ENCODE data around the gene DMRTC1B. TPM values are rescaled to one million over a fixed set of nuclear protein-coding genes. Genes with fewer than 3 reads are reported as not detected.
"Not testable (repeated sequence)": the region's sequence is repeated elsewhere in the genome, so short reads cannot be mapped to it uniquely, and the experiment has no call there.

Gene DMRTC1B
- polyA plus RNA-seq (2013), result 1.1 TPM

- no CpG with 5 or more reads among the region's 44 CpGs for WGBS (ENCODE audit: insufficient coverage)
- H3K4me1 ChIP-seq (ENCODE audit: control extremely low read depth in 1 of 4, control insufficient read depth in 4 of 4, insufficient read depth in 4 of 4, low read length in 3 of 4); H3K27me3 ChIP-seq (replicated peaks in 2 of 5; ENCODE audit: control insufficient read depth in 4 of 5, insufficient read depth in 5 of 5, low read length in 4 of 5); H3K27ac ChIP-seq (ENCODE audit: insufficient read depth in 1 of 2, low read depth in 1 of 2, low read length in 2 of 2, poor library complexity in 1 of 2, severe bottlenecking in 2 of 2); H3K4me3 ChIP-seq (ENCODE audit: control insufficient read depth in 1 of 7, extremely low read depth in 1 of 7, insufficient read depth in 4 of 7, low read depth in 2 of 7, low read length in 6 of 7); H3K9me3 ChIP-seq (ENCODE audit: control extremely low read depth in 1 of 5, control insufficient read depth in 4 of 5, insufficient read depth in 2 of 5, low read depth in 1 of 5, low read length in 4 of 5); POLR2A ChIA-PET; DNase-seq; H3K36me3 ChIP-seq (ENCODE audit: control insufficient read depth in 4 of 4, insufficient read depth in 4 of 4, low read length in 3 of 4); CTCF ChIA-PET: not testable (repeated sequence)
These were observed at the start of gene DMRTC1B for GRCh38 chrX:72776653-72777466. Gene DMRTC1B (plus strand): TSS chrX:72776890. CDS start chrX:72845136, 68,246 bp downstream.

GRCh38 chrX:72727846-72728245, 48.8 kb upstream of the DMRTC1B start:
- DNase-seq, result no peak
- CTCF ChIA-PET, result no interaction called here
- 100% methylated on average over 1 of the region's 7 CpGs for WGBS (ENCODE audit: insufficient coverage)
- H3K4me3 ChIP-seq (ENCODE audit: control insufficient read depth in 1 of 7, extremely low read depth in 1 of 7, insufficient read depth in 4 of 7, low read depth in 2 of 7, low read length in 6 of 7), result no peak overlapping the region
- H3K36me3 ChIP-seq (ENCODE audit: control insufficient read depth in 4 of 4, insufficient read depth in 4 of 4, low read length in 3 of 4), result no peaks in the 10 kb centered on the region
- H3K4me1 ChIP-seq (ENCODE audit: control extremely low read depth in 1 of 4, control insufficient read depth in 4 of 4, insufficient read depth in 4 of 4, low read length in 3 of 4), result no peaks in the 10 kb centered on the region
- H3K27me3 ChIP-seq (replicated peaks in 2 of 5; ENCODE audit: control insufficient read depth in 4 of 5, insufficient read depth in 5 of 5, low read length in 4 of 5), result peaks cover 0 to 4% (median 0%) of the 10 kb centered on the region in 5 experiments
- no peak overlapping the region for H3K27ac ChIP-seq (ENCODE audit: insufficient read depth in 1 of 2, low read depth in 1 of 2, low read length in 2 of 2, poor library complexity in 1 of 2, severe bottlenecking in 2 of 2)
- POLR2A ChIA-PET, result no interaction called here
- H3K9me3 ChIP-seq (ENCODE audit: control extremely low read depth in 1 of 5, control insufficient read depth in 4 of 5, insufficient read depth in 2 of 5, low read depth in 1 of 5, low read length in 4 of 5), result no peaks in the 10 kb centered on the region

- H3K4me3 ChIP-seq (ENCODE audit: control insufficient read depth in 1 of 7, extremely low read depth in 1 of 7, insufficient read depth in 4 of 7, low read depth in 2 of 7, low read length in 6 of 7); DNase-seq; H3K27me3 ChIP-seq (replicated peaks in 2 of 5; ENCODE audit: control insufficient read depth in 4 of 5, insufficient read depth in 5 of 5, low read length in 4 of 5); POLR2A ChIA-PET; H3K27ac ChIP-seq (ENCODE audit: insufficient read depth in 1 of 2, low read depth in 1 of 2, low read length in 2 of 2, poor library complexity in 1 of 2, severe bottlenecking in 2 of 2); H3K36me3 ChIP-seq (ENCODE audit: control insufficient read depth in 4 of 4, insufficient read depth in 4 of 4, low read length in 3 of 4); CTCF ChIA-PET; H3K4me1 ChIP-seq (ENCODE audit: control extremely low read depth in 1 of 4, control insufficient read depth in 4 of 4, insufficient read depth in 4 of 4, low read length in 3 of 4); H3K9me3 ChIP-seq (ENCODE audit: control extremely low read depth in 1 of 5, control insufficient read depth in 4 of 5, insufficient read depth in 2 of 5, low read depth in 1 of 5, low read length in 4 of 5): not testable (repeated sequence)
- 73% methylated on average over 6 of the region's 8 CpGs for WGBS (ENCODE audit: insufficient coverage)
These were observed 43.1 kb upstream of the DMRTC1B start for GRCh38 chrX:72733636-72734035.

- POLR2A ChIA-PET, result no interaction called here
- no CpG with 5 or more reads among the region's 1 CpG for WGBS (ENCODE audit: insufficient coverage)
- DNase-seq, result no peak
These were observed 41.1 kb upstream of the DMRTC1B start for GRCh38 chrX:72735561-72735960.

GRCh38 chrX:72745546-72745945, 31.1 kb upstream of the DMRTC1B start:
- H3K4me1 ChIP-seq (ENCODE audit: control extremely low read depth in 1 of 4, control insufficient read depth in 4 of 4, insufficient read depth in 4 of 4, low read length in 3 of 4); H3K4me3 ChIP-seq (ENCODE audit: control insufficient read depth in 1 of 7, extremely low read depth in 1 of 7, insufficient read depth in 4 of 7, low read depth in 2 of 7, low read length in 6 of 7); H3K36me3 ChIP-seq (ENCODE audit: control insufficient read depth in 4 of 4, insufficient read depth in 4 of 4, low read length in 3 of 4); H3K27ac ChIP-seq (ENCODE audit: insufficient read depth in 1 of 2, low read depth in 1 of 2, low read length in 2 of 2, poor library complexity in 1 of 2, severe bottlenecking in 2 of 2); DNase-seq; CTCF ChIA-PET; H3K9me3 ChIP-seq (ENCODE audit: control extremely low read depth in 1 of 5, control insufficient read depth in 4 of 5, insufficient read depth in 2 of 5, low read depth in 1 of 5, low read length in 4 of 5); H3K27me3 ChIP-seq (replicated peaks in 2 of 5; ENCODE audit: control insufficient read depth in 4 of 5, insufficient read depth in 5 of 5, low read length in 4 of 5); POLR2A ChIA-PET: not testable (repeated sequence)
- WGBS (ENCODE audit: insufficient coverage), result no CpG with 5 or more reads among the region's 7 CpGs

More at GRCh38 chrX:72735561-72735960, 41.1 kb upstream of the DMRTC1B start:
- no peaks in the 10 kb centered on the region for H3K36me3 ChIP-seq (ENCODE audit: control insufficient read depth in 4 of 4, insufficient read depth in 4 of 4, low read length in 3 of 4)
- H3K4me1 ChIP-seq (ENCODE audit: control extremely low read depth in 1 of 4, control insufficient read depth in 4 of 4, insufficient read depth in 4 of 4, low read length in 3 of 4), result no peaks in the 10 kb centered on the region
- H3K27me3 ChIP-seq (replicated peaks in 2 of 5; ENCODE audit: control insufficient read depth in 4 of 5, insufficient read depth in 5 of 5, low read length in 4 of 5), result peaks cover 0 to 7% (median 0%) of the 10 kb centered on the region in 5 experiments
- no peak overlapping the region for H3K4me3 ChIP-seq (ENCODE audit: control insufficient read depth in 1 of 7, extremely low read depth in 1 of 7, insufficient read depth in 4 of 7, low read depth in 2 of 7, low read length in 6 of 7)
- H3K9me3 ChIP-seq (ENCODE audit: control extremely low read depth in 1 of 5, control insufficient read depth in 4 of 5, insufficient read depth in 2 of 5, low read depth in 1 of 5, low read length in 4 of 5), result no peaks in the 10 kb centered on the region
- CTCF ChIA-PET, result no interaction called here
- H3K27ac ChIP-seq (ENCODE audit: insufficient read depth in 1 of 2, low read depth in 1 of 2, low read length in 2 of 2, poor library complexity in 1 of 2, severe bottlenecking in 2 of 2), result no peak overlapping the region

GRCh38 chrX:72748545-72748944, 28.1 kb upstream of the DMRTC1B start:
- WGBS (ENCODE audit: insufficient coverage), result no CpG with 5 or more reads among the region's 3 CpGs
- H3K4me1 ChIP-seq (ENCODE audit: control extremely low read depth in 1 of 4, control insufficient read depth in 4 of 4, insufficient read depth in 4 of 4, low read length in 3 of 4); H3K4me3 ChIP-seq (ENCODE audit: control insufficient read depth in 1 of 7, extremely low read depth in 1 of 7, insufficient read depth in 4 of 7, low read depth in 2 of 7, low read length in 6 of 7); H3K27ac ChIP-seq (ENCODE audit: insufficient read depth in 1 of 2, low read depth in 1 of 2, low read length in 2 of 2, poor library complexity in 1 of 2, severe bottlenecking in 2 of 2); H3K36me3 ChIP-seq (ENCODE audit: control insufficient read depth in 4 of 4, insufficient read depth in 4 of 4, low read length in 3 of 4); POLR2A ChIA-PET; H3K9me3 ChIP-seq (ENCODE audit: control extremely low read depth in 1 of 5, control insufficient read depth in 4 of 5, insufficient read depth in 2 of 5, low read depth in 1 of 5, low read length in 4 of 5); DNase-seq; H3K27me3 ChIP-seq (replicated peaks in 2 of 5; ENCODE audit: control insufficient read depth in 4 of 5, insufficient read depth in 5 of 5, low read length in 4 of 5); CTCF ChIA-PET: not testable (repeated sequence)

- DNase-seq; H3K36me3 ChIP-seq (ENCODE audit: control insufficient read depth in 4 of 4, insufficient read depth in 4 of 4, low read length in 3 of 4); H3K4me1 ChIP-seq (ENCODE audit: control extremely low read depth in 1 of 4, control insufficient read depth in 4 of 4, insufficient read depth in 4 of 4, low read length in 3 of 4); CTCF ChIA-PET; H3K27ac ChIP-seq (ENCODE audit: insufficient read depth in 1 of 2, low read depth in 1 of 2, low read length in 2 of 2, poor library complexity in 1 of 2, severe bottlenecking in 2 of 2); H3K4me3 ChIP-seq (ENCODE audit: control insufficient read depth in 1 of 7, extremely low read depth in 1 of 7, insufficient read depth in 4 of 7, low read depth in 2 of 7, low read length in 6 of 7); H3K27me3 ChIP-seq (replicated peaks in 2 of 5; ENCODE audit: control insufficient read depth in 4 of 5, insufficient read depth in 5 of 5, low read length in 4 of 5); H3K9me3 ChIP-seq (ENCODE audit: control extremely low read depth in 1 of 5, control insufficient read depth in 4 of 5, insufficient read depth in 2 of 5, low read depth in 1 of 5, low read length in 4 of 5); POLR2A ChIA-PET: not testable (repeated sequence)
- WGBS (ENCODE audit: insufficient coverage), result no CpG with 5 or more reads among the region's 9 CpGs
These were observed 16.2 kb upstream of the DMRTC1B start for GRCh38 chrX:72760454-72760853.
